IPS-18c (cell line): ENCODE measurements around the gene TYMP.

Source experiments
- H3K4me3 ChIP-seq: 2 replicates; pipeline ENCODE4 v1.7.0; 2013; ENCODE audit warnings: low read depth, mild to moderate bottlenecking, low read length, moderate library complexity; ENCODE audit not compliant: insufficient read depth
- H3K9me3 ChIP-seq: one replicate; pipeline ENCODE4 v1.6.1; 2013; ENCODE audit warnings: mild to moderate bottlenecking, low read length, moderate library complexity; ENCODE audit not compliant: control insufficient read depth, insufficient read depth

The TYMP gene

GRCh38 chr22:50504369-50505211 is 25.2 kb downstream of the TYMP start:
- Histone ChIP-seq H3K9me3 (peaks cover 3% of the 10 kb centered on the region), H3K4me3 (no peak overlapping the region)

GRCh38 chr22:50503475-50504145 is 26.2 kb downstream of the TYMP start:
- Histone ChIP-seq H3K4me3 (no peak overlapping the region), H3K9me3 (peaks cover 3% of the 10 kb centered on the region)

- Histone ChIP-seq H3K4me3 (no peak overlapping the region), H3K9me3 (peaks cover 3% of the 10 kb centered on the region)
Measured at GRCh38 chr22:50502628-50503474, 27.0 kb downstream of the TYMP start.

GRCh38 chr22:50502096-50502495 is 27.7 kb downstream of the TYMP start:
- no peaks in the 10 kb centered on the region for H3K9me3 ChIP-seq
- no peak overlapping the region for H3K4me3 ChIP-seq

DNA sequence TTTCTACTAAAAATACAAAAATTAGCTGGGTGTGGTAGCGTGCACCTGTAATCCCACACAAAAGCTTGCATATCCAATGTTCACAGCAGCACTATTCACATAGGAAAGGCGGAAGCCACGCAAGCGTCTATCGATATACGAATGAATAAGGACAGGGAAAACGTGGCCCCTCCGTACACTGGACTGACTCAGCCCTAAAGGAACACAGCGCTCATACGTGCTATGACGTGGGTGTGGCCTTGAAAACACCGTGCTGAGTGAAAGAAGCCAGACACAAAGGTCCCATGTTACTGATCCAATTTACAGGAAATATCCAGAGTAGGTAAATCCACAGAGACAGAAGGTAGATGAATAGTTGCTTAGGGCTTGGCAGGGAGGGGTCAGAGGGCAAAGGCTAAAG is 29.4 kb downstream of the TYMP start:
- Histone ChIP-seq H3K9me3 (no peaks in the 10 kb centered on the region), H3K4me3 (no peak overlapping the region)

DNA sequence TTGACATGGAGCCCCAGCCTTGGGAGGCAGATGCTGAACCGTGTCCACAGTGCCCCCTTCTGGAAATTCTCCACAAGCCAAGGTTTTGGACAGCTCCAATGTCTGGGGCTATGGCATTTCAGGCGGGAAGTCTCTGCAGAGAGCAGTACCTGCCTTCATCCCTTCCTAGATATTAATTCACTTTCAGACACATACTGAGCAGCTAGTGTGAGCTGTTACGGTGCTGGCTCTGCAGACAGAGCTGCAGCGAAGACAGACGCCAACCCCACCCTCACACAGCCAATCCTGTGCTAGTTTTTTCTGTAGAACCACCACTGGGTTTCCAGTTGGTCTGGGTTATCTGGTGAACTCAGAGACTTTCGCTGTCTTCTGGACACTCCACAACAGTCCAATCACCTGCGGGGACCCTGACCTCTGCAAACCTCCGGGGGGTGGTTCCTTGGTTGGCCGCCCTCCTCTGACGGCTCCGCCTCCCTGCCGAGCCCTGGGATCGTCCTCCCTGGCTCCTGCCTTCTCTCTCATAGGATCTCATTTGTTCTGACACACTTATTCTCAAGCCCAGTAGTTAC is 31.4 kb downstream of the TYMP start:
- no peak overlapping the region; the same call in 1 of the 2 replicates for H3K4me3 ChIP-seq
- H3K9me3 ChIP-seq = no peaks in the 10 kb centered on the region

DNA sequence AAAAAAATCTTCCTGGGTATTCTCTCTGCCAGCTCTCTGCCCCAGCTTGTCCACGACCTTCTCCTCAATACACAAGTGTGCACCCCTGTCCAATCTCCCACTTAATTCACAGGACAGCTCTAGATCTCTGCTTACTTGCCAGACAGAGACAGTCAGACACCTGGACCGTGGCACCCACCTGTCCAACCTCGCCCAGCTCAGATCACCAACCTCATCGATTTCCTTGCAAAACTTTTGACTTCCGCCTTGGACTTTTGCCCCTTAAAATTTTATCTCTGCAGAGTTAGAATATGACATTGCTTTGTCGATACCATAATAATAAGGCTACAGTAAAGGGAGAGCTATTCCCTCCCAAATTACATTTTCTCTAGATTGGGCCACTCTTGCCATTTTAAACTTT is 32.7 kb downstream of the TYMP start:
- H3K4me3 ChIP-seq = no peak overlapping the region
- H3K9me3 ChIP-seq = no peaks in the 10 kb centered on the region

DNA sequence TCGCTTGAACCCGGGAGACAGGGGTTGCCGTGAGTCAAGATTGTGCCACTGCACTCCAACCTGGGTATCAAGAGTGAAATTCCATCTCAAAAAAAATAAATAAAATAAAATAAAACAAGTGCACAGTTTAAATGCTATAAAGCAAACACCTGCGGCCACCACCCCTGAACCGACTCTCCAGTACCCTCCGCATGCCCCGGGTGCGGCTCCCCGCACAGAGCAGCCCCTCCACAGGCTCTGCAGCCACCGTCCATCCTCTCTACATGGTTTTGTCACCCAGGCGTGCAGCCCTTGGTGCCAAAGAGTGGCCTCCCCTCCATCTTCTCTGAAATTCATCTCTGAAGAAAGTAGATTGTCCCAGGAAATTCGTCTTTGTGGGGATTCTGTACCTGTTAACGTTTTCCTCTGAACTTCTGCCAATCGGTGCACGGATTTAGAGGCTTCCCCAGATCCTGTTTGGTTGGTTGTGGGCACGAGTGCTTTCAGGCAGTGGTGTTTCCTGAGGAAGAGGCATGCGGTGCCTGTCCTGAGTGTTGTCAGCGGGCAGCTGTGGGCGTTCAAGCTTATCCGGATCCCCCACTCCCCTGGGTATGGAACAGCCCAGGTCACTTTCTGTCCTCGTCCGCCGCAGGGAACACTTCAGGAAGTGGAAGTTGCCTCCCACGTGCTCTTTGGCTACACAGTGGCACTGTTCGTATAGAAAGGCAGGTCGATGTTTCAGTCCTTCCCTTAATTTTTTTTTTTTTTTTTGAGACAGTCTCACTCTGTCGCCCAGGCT is 39.1 kb downstream of the TYMP start:
- H3K9me3 ChIP-seq = no peaks in the 10 kb centered on the region
- no peak overlapping the region for H3K4me3 ChIP-seq

- Histone ChIP-seq H3K9me3 (no peaks in the 10 kb centered on the region), H3K4me3 (no peak overlapping the region)
Measured at GRCh38 chr22:50489363-50490243, 40.2 kb downstream of the TYMP start.

DNA sequence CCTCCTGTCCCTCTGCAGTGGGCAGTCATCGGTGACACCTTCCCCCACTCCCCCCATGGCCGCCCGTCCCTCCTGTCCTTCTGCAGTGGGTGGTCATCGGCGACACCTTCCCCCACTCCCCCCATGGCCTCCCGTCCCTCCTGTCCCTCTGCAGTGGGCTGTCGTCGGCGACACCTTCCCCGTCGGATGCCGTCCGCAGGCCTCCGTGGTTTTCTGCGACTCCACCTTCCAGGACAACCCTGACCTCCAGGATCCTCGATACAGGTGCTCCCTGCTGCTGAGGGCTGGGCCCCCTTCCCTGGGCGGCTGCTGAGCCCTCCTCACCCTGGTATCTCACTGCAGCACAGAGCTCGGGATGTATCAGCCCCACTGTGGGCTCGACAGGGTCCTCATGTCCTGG is 40.9 kb downstream of the TYMP start:
- Histone ChIP-seq H3K9me3 (no peaks in the 10 kb centered on the region), H3K4me3 (no peak overlapping the region)

DNA sequence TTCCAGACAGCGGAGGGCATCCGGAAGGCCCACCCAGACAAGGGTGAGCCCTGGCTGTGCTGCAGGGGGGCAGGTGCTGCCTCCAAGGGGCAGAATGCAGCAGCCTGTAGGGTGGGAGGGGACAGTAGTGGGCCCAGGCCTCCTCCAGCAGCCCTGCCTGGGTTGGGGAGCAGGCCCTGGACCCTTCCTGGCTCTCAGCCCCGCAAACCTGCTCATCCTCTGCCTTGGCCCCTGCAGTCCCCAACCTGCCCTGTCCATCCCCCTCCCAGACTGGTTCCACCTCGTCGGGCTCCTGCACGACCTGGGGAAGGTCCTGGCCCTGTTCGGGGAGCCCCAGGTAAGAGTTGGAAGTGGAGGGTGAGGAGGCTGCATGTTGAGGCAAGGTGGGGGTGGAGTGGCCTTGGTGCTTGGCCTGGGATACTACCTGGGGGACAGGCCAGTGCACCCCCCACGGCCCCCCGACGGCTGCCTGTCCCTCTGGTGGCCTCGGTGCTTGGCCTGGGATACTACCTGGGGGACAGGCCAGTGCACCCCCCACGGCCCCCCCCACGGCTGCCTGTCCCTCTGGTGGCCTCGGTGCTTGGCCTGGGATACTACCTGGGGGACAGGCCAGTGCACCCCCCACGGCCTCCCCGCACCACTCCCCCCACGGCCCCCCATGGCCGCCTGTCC is 41.7 kb downstream of the TYMP start:
- no peaks in the 10 kb centered on the region for H3K9me3 ChIP-seq

DNA sequence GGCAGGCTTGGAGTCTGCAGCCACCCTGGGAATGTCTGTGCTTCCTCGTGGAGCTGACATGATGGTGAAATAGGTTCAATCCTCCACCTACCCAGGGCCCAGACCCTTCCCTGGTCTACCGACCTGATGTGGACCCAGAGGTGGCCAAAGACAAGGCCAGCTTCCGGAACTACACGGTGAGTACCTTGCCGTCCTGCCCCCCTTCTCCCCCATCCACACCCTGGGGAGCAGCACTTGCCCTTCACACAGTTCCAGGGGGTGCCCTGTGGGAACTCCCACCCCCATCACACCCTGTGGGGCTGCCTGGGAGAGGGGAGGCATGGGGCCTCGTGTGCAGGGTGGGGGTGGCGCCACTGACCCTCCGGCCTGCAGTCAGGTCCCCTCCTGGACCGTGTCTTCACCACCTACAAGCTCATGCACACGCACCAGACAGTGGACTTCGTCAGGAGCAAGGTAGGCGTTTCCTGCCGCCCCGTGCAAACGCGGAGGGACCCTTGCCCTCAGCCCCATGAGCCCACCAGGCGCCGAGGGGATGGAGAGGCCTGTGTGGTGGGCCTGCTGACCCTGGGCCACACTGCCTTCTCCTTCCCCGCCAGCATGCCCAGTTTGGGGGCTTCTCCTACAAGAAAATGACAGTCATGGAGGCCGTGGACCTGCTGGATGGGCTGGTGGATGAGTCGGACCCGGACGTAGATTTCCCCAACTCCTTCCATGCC is 42.4 kb downstream of the TYMP start:
- no peak overlapping the region for H3K4me3 ChIP-seq

More for the DNA sequence above, 41.7 kb downstream of the TYMP start:
- H3K4me3 ChIP-seq = no peak overlapping the region

DNA sequence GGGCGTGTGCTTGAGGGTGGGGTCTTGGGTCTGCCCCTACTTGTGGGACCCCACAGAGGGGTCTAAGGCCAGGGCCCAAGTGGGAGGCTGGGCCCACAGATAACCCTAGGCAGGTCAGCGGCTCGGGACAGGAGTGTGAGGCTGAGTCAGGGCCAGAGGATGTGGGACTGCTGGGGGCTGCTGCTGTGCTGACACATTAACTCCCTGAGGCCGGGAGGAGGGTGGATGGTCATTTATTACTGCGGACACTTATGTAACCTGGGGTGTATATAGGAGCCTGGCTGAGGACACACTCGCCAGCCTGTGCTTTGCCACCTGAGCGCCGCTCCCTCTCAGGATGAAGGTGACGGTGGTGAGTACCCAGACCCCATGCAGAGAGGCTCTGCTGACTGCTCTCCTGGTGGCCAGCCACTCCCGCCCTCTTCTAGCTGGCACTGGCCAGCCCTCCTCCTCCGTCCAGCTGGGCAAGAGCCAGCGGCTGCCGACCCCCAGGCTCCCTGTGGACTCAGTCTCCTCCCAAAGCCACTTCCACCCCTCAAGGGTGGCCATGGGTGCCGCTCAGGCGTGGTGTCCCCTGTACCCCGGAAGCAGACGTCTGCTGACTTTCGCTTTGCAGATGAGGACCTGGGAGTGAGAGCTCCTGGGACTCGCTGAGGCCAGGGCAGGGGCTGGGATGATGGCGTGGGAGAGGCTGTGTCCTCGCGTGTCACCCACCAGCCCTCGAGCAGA is 43.1 kb downstream of the TYMP start, which contains the start of gene MIOX:
TSS of gene MIOX (plus strand) at position 299 of the 729 bp plus-strand sequence. CDS start at position 338, 39 bp downstream.
- Histone ChIP-seq H3K4me3 (no peak within 1 kb of the TSS), H3K9me3 (no peaks in the 10 kb centered on the region)

More for the DNA sequence above, 42.4 kb downstream of the TYMP start:
- no peaks in the 10 kb centered on the region for H3K9me3 ChIP-seq
